Activated CD4-positive, alpha-beta T cell treated with anti-CD3 and anti-CD28 coated beads, Interleukin-10, Interleukin-2, amounts not matched to agents 100 ng/mL and 50 ng/mL, durations not matched to agents 16 hours and 8 hours (primary cell): ENCODE data around the gene CITED2.
"Not testable (repeated sequence)": the region's sequence is repeated elsewhere in the genome, so short reads cannot be mapped to it uniquely, and the experiment has no call there.

Experiments
- DNase-seq: peaks from one replicate; pipeline ENCODE4 v3.0.0-alpha.2; 2020

Gene CITED2

DNA sequence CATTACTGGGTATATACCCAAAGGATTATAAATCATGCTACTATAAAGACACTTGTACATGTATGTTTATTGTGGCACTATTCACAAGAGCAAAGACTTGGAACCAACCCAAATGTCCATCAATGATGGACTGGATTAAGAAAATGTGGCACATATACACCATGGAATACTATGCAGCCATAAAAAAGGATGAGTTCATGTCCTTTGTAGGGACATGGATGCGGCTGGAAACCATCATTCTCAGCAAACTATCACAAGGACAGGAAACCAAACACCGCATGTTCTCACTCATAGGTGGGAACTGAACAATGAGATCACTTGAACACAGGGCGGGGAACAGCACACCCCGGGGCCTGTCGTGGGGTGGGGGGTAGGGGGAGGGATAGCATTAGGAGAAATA is 10.7 kb downstream of the CITED2 start:
- DNase-seq: not testable (repeated sequence)

DNA sequence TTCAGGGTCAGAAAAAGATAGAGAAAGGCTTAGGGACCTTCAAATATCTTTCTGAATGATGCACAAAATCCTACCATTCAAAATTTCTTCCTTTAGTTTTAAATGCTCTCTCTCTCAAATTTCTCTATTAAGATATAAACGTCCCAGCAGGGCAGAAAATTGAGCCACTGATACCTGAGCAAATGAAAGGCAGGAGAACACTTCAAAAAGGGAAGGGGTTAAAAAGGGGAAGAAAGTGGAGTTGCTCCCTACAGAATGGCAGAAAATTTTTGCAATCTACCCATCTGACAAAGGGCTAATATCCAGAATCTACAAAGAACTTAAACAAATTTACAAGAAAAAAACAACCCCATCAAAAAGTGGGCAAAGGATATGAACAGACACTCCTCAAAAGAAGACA is 11.3 kb downstream of the CITED2 start:
- not testable (repeated sequence) for DNase-seq

DNA sequence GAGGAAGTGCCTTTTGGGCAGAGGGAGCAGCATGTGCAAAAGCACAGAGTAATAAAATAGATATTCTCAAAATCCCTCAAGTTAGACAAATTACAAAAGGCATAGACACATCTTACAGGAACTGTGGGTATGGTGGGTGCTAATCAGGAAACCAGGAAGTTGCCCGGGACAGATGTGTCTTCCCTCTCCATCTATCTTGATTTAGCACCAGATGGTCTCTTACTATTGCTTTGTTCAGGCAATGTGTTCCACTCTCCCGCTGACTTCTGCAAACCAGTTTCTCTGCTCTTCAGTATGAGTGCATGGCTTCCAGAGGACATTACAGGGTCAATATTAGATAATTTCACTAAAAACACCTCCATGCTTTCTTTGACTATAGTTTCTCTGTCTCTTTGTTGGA is 13.2 kb downstream of the CITED2 start:
- no peak for DNase-seq

GRCh38 chr6:139356924-139357323 is 17.5 kb downstream of the CITED2 start:
- no peak for DNase-seq

DNA sequence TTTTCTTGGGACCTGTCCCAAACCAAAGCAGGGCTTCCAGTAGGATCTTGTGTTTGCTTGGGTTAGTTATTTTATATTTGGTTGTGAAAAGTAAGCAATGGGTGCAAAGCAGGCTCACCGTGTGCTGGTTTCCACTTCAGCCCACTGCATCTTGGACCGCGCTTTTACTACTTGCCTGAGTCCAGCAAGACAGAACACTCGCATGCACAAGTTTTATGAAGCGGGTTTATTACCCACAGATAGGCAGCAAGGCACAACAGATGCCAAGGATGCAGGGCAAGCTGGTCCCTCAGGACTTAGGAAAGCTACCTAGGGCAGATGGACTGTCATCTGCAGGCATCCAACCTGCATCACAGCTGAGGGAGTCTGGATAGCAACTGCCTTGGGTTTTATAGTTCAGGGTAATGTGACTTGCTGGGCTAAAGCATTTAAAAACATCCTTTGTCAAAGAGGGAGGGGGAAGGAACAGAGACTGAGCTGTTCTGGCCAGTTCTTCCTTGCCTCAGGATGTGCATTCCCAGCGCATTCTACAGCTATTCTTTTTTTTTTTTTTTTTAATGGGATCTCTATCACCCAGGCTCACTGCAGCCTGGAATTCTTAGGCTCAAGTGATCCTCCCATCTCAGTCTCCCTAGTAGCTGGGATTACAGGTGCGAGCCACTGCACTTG is 18.5 kb downstream of the CITED2 start:
- DNase-seq: no peak

- no peak for DNase-seq
Observed at GRCh38 chr6:139355172-139355571, 19.3 kb downstream of the CITED2 start.

- no peak for DNase-seq
Observed at GRCh38 chr6:139354189-139354588, 20.3 kb downstream of the CITED2 start.

DNA sequence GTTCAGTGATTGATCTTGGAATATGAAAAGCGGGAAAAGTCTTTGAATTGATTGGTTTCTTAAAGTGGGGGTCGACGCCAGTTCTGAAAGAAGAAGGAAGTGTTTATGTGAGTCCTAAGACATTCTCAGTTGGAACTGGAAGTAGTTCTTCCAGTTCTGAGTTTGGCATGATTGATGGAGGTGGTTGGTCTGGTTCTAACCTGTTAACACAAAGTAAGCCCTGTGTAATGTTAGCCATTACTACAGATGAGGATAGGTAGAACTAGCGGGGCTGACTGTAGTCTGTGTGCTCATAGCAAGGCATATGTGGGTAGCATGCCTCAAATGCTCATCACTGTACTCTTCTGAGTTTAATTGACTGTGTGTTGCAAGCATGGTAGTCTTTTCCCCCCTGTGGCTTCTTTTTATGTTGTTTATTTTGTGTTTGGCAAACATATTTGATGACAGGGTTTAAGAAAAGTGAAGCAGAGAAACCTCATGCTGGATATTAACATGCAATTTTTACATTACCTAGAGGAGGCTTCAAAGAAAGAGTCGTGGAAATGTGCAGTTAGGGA is 24.9 kb downstream of the CITED2 start:
- DNase-seq: no peak

DNA sequence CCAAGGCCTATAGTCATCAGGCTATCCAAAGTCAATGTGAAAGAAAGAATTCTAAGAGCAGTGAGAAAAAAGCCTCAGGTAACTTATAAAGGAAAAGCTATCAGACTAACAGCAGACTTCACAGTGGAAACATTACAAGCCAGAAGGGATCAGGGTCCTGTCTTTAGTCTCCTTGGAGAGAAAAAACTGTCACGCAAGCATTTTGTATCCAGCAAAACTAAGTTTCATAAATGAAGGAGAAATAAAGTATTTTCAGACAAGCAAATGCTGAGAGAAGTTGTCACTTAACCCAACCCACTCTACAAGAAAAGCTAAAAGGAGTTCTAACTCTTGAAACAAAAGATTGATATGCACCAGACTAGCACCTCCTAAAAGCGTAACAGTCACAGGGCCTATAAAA is 28.1 kb downstream of the CITED2 start:
- no peak for DNase-seq

GRCh38 chr6:139344186-139344963 is 30.1 kb downstream of the CITED2 start:
- no peak for DNase-seq

GRCh38 chr6:139343052-139343750 is 31.2 kb downstream of the CITED2 start:
- DNase-seq: no peak

GRCh38 chr6:139341060-139341459 is 33.4 kb downstream of the CITED2 start:
- no peak for DNase-seq

DNA sequence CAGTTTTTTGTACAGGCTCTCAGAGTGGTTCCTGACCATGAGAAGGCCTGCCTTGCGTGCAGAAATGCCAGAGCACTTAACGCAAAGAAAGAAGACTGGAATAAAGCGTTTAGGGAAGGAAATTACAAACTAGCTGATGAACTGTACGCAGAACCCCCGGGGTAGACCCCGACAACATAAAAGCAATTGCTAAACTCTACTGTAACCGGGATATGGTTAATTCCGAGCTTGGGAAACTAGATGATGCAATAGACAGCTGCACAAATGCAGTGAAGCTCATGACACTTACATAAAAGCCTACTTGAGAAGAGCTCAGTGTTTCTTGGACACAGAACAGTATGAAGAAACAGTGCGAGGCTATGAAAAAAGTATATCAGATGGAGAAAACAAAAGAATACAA is 35.7 kb downstream of the CITED2 start:
- no peak for DNase-seq

DNA sequence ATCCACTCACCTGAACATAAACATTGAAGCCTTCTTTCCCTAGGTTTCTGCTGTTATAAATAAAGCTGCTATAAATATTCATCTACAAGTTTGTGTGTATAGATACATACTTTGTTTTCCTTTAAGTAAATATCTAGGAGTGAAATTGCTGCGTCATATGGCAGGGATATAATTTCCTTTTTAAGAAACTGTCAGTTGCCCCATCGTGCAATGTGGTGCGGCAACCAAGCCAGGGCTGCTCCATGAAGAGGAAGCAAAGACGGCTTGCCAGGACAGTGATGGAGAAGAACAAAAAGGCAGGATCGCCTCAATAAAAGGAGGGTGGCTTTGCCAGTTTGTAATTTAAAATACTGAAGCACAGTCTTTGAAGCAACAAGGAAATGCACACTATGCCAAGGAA is 36.6 kb downstream of the CITED2 start:
- no peak for DNase-seq

DNA sequence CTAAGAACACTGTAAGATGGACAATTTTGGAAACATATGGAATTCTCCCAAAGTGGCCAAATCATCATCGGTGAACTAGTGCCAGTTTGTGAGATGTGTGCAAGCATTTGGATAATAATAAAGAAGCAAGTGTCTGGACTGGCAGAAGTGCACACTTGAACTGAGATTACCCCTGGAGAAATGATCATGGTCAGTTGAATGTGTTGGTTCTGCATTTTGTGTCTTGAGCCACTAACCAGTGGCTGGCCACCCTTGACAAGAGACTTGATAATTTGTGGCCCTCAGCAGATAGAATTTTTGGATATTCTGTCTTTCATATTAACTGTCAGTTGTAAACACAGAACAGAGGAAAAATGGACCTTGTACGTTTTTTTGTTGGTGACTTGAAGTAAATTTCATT is 37.4 kb downstream of the CITED2 start:
- DNase-seq: no peak

GRCh38 chr6:139336488-139336887 is 38.0 kb downstream of the CITED2 start:
- DNase-seq: no peak

GRCh38 chr6:139335447-139336210 is 38.8 kb downstream of the CITED2 start:
- no peak for DNase-seq

GRCh38 chr6:139334806-139335446 is 39.5 kb downstream of the CITED2 start:
- no peak for DNase-seq

DNA sequence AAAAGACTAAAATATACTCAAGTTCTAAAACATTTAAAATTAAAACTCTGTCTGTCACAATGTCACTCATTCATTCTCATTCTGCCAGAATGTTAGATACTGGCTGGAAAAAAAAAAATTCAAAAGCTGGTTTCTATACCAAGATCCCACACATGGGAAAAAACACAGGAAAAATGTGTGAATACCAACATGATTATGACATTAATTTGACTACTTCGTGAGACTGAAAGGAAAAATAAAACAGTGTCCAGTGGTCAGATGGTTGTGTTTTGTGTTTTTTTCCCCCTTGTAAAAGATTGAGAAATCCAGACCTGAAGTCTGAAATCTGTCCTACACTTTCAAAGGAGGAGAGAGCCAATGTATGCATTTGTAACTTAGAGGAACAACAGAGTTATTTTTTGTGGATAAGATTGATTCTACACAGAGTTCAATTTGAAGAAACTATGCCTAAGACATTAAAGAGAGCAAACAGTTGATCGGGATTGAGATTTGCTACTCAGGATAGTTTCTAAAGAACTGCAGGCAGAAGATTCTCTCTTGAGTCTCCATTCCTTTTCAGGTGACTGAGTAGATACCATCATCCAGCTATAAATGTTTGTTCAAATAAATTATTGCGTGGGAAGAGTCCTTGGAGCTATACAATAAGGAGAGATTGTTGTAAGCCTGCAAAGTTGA is 43.5 kb downstream of the CITED2 start:
- no peak for DNase-seq

DNA sequence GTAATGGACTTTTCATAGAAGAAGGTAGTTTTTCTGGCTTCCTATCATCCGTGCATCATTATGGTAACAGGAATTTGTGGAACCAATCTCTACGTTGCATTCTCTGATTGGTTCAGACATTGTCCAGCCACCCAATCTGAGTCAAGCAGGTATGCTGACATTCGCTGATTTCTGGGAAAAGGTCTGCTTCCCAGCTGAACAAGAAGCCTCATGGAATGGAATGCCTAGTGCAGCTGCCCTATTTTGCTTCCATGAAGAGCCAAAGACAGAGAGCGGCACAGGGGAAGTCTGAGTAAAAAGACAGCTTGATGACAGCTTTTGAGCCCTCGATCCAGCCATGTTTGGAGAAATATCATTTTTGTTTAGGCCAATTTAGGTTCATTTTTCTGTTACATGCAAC is 44.1 kb downstream of the CITED2 start:
- DNase-seq: no peak

- no peak for DNase-seq
Observed at GRCh38 chr6:139329224-139329623, 45.2 kb downstream of the CITED2 start.

- no peak for DNase-seq
Observed at GRCh38 chr6:139327038-139327437, 47.4 kb downstream of the CITED2 start.
